ENCODE results near the gene GNB4.

The GNB4 gene

DNA sequence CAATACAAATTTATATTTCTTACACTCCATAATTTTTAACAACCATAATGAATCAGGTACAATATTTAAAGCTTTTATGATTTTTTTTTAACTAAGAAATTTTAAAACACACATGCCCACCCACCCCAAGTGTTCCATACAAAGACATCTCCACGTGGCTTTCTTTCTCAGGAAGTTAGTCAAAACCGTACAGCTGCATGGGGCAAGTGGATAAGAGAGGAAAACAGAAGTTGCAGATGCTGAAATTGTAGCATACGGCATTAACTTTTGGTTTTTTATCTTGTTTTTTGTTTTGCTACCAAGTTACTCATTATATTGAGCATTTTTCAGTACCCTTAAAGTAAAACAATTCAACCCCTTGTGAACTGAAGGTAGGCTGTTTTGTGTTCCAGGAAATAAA is 14.8 kb downstream of the GNB4 start:
- DNase-seq (ENCODE audit: low spot score) = no peak

DNA sequence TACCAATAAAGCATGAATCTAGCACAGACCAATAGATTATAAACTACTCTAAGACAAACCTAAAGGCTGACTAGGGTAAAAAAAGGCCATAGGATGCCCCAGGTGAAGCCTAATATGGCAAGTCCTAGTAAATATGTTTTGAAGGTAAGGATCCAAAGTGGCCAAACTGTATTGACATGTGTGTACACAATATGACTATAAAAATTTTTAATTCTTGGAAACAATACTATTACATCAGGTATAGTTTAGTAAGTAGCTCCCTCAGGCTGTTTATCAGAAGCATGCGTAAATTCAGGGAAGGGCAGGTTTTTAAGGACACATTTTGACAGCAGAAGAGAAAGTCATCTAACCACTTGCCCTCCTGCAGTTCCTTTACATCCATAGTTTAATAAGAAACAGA is 18.8 kb downstream of the GNB4 start:
- DNase-seq (ENCODE audit: low spot score) = no peak

DNA sequence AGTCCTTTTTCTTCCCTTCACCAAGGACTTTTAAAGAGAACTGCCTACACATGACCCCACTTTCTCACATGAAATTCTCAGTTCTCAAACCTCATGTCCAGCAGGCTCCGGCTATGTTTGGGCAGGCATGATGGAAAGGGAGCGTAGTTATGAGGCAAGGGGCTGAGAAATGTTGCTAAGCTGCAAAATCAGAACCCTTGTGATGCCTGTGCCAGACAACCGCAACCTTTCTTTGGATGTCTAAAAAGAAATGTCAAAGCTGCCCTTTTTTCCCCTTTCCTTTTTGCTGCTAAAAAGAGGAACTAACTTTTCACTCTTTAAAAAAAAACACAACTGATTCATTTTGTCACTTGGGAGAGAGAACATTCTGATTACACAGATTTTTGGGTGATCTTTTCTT is 19.2 kb downstream of the GNB4 start:
- no peak for DNase-seq (ENCODE audit: low spot score)

DNA sequence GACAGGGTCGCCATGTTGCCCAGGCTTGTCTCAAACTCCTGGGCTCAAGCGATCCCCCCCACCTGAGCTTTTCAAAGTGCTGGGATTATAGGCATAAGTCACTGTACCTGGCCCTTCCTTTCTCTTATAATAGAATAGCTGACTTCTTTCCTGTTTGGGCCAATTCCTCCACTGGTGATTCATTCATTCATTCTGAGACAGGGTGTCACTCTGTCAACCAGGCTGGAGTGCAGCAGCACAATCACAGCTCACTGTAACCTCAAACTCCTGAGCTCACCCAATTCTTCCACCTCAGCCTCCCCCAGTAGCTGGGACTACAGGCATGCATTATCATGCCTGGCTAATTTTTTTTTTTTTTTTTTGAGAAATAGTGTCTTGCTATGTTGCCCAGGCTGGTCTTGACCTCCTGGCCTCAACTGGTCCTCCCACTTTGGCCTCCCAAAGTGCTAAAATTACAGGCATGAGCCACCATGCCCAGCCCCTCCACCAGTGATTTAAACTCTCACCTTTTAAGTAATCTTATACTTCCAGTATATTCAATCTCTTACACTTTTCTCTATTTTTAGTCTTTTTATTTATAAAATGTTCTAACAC is 20.9 kb downstream of the GNB4 start:
- no peak for DNase-seq (ENCODE audit: low spot score)

DNA sequence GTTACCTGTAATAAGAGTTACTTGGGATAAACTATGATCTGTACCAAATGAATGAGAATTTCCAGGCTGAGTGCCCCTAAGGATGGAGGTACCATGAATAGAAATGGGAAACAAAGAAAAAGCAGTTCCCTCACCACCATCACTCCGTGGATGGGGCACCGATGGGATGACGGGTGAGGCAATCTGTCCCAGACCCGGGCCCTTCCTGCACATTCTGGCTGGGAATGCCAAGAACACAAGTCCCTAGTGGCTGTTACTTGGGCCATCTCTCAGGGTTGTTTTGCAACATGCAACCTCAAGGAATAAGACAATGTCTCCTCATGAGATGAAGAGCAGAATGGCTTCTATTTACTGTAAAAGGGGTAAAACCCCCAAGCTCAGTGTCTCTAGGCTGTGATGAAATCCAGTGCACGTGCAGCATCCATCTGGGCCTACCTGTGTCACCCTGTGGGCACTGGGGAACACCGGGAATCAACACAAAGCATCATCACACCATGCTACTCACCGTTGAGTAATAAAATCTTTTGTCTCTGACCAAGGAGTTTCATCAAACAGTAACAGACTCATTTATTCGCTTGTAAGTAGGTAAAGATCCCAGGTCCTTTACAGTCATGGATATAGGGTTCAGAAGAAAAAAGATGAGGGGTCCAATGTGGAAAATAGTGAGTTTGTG is 22.3 kb downstream of the GNB4 start:
- no peak for DNase-seq (ENCODE audit: low spot score)

DNA sequence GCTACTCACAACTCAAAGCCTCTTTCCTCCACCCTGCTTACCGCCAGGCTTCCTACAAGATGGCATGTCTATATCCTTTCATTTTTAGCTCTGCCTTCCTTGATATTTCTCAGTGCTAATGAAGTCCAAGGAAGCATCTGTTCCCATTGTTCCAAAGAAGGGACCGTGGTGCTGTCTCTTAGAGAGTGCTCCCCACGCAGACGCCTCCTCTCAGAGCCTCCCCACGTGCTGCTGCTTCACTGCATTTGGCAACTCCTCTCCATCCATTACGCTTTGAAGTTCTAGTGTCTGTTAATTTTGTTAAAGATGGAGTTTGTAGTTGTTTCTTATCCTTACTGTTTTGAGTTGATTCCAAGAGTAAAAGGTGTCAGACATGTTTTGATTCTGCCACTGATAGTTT is 26.2 kb downstream of the GNB4 start:
- DNase-seq (ENCODE audit: low spot score) = no peak

DNA sequence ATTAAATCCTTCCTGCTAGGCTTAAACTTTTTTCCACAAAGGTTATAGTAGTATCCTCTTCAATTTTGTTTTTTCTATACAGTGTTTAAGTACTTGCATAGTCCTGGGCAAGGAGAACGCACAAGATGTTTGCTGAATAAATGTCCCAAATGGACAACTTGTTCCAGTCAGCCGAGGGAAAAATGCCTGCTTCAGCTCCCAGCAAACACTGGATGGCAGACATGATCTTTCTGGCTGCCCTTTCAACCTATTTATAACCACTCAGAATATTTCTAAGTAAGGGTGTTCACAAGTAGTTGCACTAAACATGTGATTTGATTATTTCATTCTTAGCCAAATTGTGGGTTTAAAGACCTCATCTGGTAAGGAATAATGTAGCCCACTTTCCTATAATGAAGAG is 29.8 kb downstream of the GNB4 start:
- no peak for DNase-seq (ENCODE audit: low spot score)

DNA sequence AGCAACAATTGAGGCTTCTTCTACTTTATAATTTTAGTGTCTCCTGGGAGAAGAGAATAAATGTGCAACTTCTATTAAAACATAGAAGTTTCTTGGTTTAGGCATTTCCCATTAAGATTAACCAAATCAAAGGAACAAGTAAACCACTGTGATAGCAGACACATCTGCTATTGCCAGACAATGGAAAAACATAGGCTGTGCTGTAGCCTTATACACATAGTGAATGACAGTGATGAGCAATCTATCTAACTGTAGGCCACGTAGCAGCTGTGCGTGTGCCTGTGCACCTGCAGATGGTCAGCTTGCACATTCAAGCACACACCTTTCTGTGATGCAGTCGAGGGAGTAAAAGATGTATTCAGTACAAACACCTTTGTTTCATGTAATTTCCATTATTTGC is 32.7 kb downstream of the GNB4 start:
- DNase-seq (ENCODE audit: low spot score) = no peak

DNA sequence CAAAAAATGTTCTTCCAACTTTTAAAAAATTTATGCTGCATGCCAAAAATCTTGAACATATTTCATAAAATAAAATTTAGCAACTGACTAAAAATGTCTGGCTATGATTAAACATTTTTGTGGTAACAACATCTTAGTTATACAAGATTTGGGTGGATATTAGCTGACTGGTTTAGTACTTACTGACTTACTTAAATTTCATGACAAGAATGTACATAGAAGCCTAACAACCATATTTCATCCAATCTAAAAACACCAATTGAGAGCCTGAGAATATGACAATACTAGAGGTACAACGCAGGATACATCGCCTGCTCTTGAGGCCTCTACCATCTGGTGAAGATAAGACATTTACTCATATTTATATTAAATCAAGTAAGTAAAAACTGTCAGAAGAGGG is 34.6 kb downstream of the GNB4 start:
- DNase-seq (ENCODE audit: low spot score) = no peak

DNA sequence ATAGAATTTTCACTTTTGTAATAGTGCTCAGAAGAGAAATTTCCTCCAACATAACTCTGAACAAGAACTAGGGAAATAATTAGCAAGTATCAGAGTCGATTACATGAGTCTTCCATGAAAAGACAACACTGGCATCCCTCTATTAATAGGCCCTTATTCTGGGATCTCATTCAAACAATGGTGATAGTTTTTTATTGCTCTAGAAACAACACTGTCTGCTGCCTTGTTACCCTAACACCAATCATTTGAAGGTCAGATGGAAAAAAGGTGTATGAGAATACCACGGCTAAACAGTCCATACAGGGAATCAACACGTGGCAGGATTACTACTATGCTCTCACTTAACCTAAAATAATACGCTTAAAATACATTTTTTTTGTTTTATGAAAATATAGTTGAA is 35.9 kb downstream of the GNB4 start:
- no peak for DNase-seq (ENCODE audit: low spot score)

DNA sequence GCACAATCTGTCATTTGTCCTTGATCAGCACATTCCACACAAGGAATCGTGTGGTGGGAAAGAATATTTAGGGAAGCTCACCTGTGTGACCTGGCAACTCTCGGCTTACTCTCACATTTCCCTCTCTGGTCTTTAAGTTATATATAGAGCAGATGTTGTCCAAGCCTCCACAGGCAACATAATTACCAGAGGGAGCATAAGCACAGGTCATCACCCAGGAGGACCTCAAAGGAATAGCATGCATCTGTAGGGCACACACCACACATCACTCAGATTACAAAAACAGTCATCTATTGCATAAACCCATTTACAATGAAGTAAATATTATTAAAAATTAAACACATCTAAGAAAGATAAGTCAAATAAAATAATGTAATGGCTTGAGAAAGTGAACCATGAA is 36.5 kb downstream of the GNB4 start:
- DNase-seq (ENCODE audit: low spot score) = no peak

DNA sequence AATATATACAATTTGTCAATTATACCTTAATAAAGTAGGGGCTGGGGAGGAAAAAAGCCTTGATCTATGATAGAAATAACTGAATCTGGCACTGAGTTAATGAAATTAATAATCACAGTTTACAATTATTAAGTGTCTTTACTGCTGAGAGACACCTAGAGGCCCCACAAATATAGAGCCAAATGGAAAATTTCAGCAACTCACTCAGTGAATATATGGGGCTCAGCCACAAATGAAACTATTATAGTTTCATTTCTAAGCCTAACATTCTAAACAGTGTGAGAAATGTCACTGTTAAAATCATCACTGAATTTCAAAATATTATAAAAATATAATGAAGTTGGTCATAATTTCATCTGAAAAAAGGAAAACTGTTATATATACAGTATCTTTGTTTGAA is 40.3 kb downstream of the GNB4 start:
- DNase-seq (ENCODE audit: low spot score) = no peak

DNA sequence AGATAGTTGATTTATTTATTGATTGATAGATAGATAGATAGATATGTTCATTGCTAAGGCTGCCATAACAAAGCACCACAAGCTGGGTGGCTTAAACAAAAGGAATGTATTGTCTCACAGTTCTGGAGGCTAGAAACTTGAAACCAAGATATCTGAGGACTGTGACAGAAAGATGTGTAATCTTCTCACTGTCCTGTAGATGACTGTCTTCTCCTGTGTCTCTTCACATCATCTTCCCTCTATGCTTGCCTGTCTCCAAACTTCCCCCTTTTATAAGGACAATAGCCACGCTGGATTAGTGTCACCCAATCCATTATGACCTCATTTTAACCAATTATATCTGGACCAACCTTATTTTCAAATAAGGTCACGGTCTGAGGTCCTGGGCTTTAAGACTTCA is 40.9 kb downstream of the GNB4 start:
- DNase-seq (ENCODE audit: low spot score) = no peak

DNA sequence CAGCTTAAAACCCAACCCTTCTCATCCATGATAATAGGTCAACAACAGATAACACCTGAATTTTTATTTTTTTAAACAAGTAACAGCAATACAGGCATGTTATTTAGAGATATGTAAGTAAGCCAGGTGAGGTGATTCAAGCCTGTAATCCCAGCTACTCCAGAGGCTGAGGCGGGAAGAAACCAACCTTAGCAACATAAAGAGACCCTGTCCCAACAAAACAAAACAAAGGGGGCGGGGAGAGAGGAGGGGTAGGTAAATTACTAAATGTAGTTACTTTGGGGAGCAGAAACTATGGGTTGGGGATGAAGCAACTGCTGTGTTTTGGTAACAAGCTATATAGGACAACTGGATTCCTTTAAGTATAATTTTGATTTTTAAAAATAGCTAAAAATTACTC is 47.0 kb downstream of the GNB4 start:
- no peak for DNase-seq (ENCODE audit: low spot score)

DNA sequence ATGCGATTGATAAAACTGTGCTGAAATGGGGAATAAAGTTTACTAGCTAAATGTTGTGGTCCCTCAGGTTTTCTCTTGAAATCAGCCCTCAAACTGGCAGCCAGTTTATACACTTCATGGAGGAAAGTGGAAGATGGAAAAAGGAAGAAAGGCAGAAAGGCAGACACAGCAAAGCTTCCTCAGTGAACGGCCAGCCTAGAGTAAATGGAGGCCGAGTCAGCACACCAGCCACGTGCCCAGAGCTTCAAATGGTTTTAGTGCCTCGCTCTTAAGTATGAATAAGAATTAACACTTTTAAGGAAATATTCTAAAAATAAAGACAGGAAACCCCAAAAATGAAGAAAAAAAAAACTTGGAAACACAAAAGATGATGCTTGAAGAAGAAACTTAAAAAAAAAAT is 48.3 kb downstream of the GNB4 start:
- no peak for DNase-seq (ENCODE audit: low spot score)

DNA sequence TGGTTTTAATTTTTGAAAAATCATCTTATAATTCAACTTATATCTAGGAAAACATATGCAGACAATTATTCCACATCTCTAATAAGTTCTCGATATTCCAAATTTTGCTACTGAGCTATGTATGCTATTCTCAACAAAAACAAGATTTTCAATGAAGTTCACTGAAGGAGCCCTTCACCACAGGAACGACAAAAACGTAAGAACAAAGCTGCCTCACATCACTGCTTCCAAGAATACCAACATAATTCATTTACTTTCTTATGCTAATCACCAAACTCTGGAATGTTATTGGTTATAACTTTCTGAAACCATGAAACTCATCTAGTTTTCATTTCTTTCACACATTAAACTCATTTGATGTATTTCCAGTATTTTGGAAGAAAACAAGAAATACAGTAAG is 49.7 kb downstream of the GNB4 start:
- no peak for DNase-seq (ENCODE audit: low spot score)

DNA sequence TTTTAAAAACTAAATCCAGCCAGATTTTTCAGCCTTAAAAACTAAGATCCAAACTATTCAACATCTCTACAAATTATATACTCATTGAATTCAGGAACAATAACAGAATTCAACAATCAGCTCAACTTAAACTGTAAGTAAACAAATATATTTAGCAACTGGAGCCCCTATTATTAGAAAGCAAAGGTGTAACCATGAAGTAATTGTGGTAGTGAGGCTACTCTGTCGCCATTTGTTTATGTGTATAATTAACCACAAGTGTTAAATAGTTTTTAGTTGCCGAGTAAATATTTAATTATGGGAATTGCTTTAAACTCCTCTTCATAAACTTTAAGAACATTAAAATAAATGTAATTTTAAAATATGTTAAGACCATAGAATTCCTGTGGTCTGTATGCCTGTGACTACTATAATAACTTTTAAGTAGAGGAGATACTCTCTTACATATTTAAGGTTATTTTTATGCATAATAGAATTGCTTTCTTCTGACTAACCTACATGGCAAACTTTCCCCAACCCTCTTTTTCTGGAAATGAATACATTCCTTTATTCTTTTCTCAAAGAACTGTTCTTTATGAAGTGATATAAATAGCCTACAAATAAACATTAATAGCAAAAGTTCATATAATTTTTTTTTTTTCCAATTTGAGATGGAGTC is 52.6 kb downstream of the GNB4 start:
- no peak for DNase-seq (ENCODE audit: low spot score)

DNA sequence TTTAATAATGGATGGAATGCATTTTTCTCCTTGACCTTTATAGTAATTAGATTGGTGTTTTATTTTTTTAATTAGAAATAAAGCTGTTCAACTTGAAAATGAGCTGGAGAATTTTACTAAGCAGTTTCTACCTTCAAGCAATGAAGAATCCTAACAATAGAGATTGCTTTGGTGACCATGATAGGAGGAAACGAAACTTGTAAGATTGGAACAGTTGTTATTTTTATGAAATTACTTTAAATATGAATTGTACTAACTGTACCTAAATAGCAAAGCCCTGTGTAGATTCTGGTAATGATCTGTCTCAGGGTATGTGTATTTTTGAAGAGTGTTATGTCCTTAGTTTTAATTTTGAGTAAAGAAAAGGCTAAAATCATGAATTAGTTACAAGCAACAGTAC is 59.4 kb downstream of the GNB4 start:
- DNase-seq (ENCODE audit: low spot score) = no peak

DNA sequence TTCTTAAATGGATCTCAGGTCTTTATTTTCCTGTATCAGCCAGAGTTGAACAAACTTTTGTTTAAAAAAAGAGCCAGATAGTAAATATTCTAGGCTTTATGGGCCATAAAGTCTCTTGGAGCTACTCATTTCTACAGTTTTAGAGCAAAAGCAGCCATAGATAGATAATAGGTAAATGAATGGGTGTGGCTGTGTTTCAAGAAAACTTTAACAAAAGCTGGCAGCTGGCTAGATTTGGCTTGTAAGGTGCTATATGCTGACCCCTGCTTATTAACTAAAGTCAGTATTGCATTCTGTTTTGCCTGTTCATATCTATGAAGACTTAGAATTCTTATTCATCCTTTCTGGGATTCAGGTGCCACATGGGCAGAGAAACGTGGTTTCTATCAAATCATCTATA is 74.8 kb downstream of the GNB4 start:
- no peak for DNase-seq (ENCODE audit: low spot score)

DNA sequence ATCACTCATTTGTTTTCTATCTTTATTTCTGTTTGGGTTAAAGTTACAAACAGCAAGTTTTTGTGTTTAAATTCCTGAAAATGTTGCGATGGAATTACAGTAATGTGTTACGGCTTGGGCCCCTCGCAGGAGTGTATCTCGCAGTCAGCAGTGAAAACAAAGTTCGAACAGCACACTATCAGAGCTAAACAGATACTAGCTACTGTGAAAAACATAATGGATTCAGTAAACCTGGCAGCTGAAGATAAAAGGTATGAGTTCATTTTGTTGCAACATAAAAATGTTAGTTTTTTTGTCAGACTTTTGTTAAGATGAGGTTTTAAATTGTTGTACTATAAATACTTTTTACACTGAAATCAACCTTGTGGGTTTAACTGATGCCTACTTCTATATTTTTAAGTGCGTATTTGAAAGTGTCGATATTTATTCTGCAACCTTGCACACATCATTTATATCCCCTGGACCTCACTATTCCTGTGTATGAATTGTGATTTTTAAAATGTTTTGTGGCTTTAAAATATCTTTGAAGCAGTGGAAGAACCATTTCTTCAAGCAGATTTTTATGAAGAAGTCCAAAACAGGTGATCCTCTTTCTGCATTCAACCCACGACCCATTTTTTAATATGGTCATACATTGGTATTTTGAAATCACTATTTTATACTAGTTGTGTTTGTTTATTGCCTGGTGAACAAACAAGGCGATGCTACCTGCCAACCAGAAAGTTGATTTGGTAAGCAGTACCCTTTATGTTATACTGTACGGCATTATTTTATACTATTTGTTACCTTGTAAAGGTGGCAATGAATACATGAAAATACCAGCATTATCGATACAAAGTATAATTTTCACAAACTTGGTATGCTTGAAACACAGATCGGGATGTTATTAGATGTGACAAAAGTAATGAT is 75.9 kb downstream of the GNB4 start:
- no peak for DNase-seq (ENCODE audit: low spot score)

DNA sequence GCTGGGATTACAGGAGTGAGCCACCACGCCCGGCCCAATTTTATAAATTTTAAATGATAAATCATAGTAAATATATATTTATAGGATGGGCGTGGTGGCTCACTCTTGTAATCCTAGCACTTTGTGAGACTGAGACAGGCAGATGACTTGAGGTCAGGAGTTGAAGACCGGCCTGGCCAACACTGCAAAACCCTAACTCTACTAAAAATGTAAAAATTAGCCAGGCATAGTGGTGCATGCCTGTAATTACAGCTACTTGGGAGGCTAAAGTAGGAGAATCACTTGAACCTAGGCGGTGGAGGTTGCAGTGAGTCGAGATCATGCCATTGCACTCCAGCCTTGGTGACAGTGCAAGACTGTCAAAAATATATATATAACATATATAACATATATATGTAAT is 77.3 kb downstream of the GNB4 start:
- no peak for DNase-seq (ENCODE audit: low spot score)

DNA sequence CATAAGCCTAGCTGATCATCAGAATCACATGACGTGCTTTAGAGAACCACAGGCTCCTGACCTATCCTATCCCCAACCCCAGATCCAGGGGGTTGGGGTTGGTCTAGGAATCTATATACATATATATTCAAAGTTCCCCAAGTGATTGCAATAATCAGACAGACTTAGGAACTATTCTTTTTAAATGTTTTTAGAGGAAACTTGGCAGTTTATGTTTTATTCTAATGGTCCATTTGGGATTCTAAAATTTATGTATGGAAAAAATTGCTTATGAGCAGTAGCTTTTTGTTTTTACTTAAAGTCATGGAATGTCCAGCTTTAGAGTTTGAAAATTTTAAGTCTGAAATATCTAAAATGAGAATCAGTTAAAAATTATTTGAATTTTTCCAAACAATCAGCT is 81.6 kb downstream of the GNB4 start:
- no peak for DNase-seq (ENCODE audit: low spot score)

DNA sequence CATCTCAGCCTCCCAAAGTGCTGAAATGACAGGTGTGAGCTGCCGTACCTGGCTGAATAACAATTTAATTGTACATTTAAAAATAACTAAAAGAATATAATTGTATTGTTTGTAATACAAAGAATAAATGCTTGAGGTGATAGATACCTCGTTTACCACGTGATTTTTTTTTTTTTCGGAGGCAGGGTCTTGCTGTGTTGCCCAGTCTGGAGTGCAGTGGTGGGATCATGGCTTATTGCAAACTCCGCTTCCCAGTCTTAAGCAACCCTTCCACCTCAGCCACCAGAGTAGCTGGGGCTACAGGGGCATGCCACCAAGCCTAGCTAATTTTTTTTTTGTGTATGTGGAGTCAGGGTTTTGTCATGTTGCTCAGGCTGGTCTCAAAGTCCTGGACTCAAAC is 87.9 kb downstream of the GNB4 start:
- no peak for DNase-seq (ENCODE audit: low spot score)

Data from iPS-NIHi11 (cell line).